Epidermal melanocyte (primary cell): ENCODE measurements around the gene CYS1.
"Not testable (repeated sequence)": the region's sequence is repeated elsewhere in the genome, so short reads cannot be mapped to it uniquely, and the experiment has no call there.

ENCODE experiments used
- DNase-seq: peaks from one replicate; pipeline ENCODE4 v3.0.0; 2011; ENCODE audit warnings: low spot score; ENCODE audit not compliant: insufficient read length

The CYS1 gene

GRCh38 chr2:10079870-10080535 lies at the start of gene CYS1:
Gene CYS1, minus strand, starts transcription at chr2:10080411. Its CDS starts 188 bp downstream, at chr2:10080223.
- DNase-seq: peak; percentile 24

GRCh38 chr2:10129490-10129889 lies 49.3 kb upstream of the CYS1 start:
- DNase-seq: no peak

- no peak for DNase-seq
Observed at GRCh38 chr2:10128420-10128819, 48.2 kb upstream of the CYS1 start.

- no peak for DNase-seq
Observed at GRCh38 chr2:10126632-10127026, 46.4 kb upstream of the CYS1 start.

GRCh38 chr2:10125842-10126631 lies 45.8 kb upstream of the CYS1 start:
- DNase-seq: no peak

GRCh38 chr2:10124538-10125045 lies 44.4 kb upstream of the CYS1 start:
- DNase-seq: no peak

GRCh38 chr2:10123281-10123680 lies 43.1 kb upstream of the CYS1 start:
- no peak for DNase-seq

GRCh38 chr2:10122500-10123280 lies 42.5 kb upstream of the CYS1 start, which contains the start of gene RRM2:
Gene RRM2, plus strand, starts transcription at chr2:10122739. Its CDS starts 60 bp downstream, at chr2:10122799.
- DNase-seq: peak; percentile 93

GRCh38 chr2:10120877-10121574 lies 40.8 kb upstream of the CYS1 start:
- no peak for DNase-seq

- peak; percentile 84 for DNase-seq
Observed at GRCh38 chr2:10120158-10120876, 40.1 kb upstream of the CYS1 start.

- no peak for DNase-seq
Observed at GRCh38 chr2:10119601-10120157, 39.5 kb upstream of the CYS1 start.

GRCh38 chr2:10119027-10119325 lies 38.8 kb upstream of the CYS1 start:
- no peak for DNase-seq

- DNase-seq: no peak
Observed at GRCh38 chr2:10109311-10109710, 29.1 kb upstream of the CYS1 start.

GRCh38 chr2:10104906-10105305 lies 24.7 kb upstream of the CYS1 start:
- not testable (repeated sequence) for DNase-seq

GRCh38 chr2:10103179-10103578 lies 23.0 kb upstream of the CYS1 start:
- no peak for DNase-seq

GRCh38 chr2:10101491-10101890 lies 21.3 kb upstream of the CYS1 start:
- DNase-seq: no peak

GRCh38 chr2:10097352-10098148 lies 17.3 kb upstream of the CYS1 start:
- peak; percentile 96 for DNase-seq

- DNase-seq: no peak
Observed at GRCh38 chr2:10096641-10097040, 16.4 kb upstream of the CYS1 start.

GRCh38 chr2:10095175-10095574 lies 15.0 kb upstream of the CYS1 start:
- no peak for DNase-seq
